Kidney glomerular epithelial cell (primary cell): ENCODE measurements around the gene PCBP1.
"Not testable (repeated sequence)": the region's sequence is repeated elsewhere in the genome, so short reads cannot be mapped to it uniquely, and the experiment has no call there.

ENCODE experiments used
- DNase-seq: peaks from one replicate; lab custom pipeline; 2025; lab: John Stamatoyannopoulos, UW

The PCBP1 gene

GRCh38 chr2:70124983-70125480, 37.8 kb downstream of the PCBP1 start:
- no peak for DNase-seq

GRCh38 chr2:70125498-70125898, 38.2 kb downstream of the PCBP1 start:
- no peak for DNase-seq

GRCh38 chr2:70126413-70126812, 39.1 kb downstream of the PCBP1 start:
- no peak for DNase-seq

GRCh38 chr2:70128005-70128404, 40.7 kb downstream of the PCBP1 start:
- DNase-seq, result no peak

- DNase-seq, result not testable (repeated sequence)
Measured at GRCh38 chr2:70131344-70132143, 44.3 kb downstream of the PCBP1 start.

GRCh38 chr2:70132244-70133126, 45.2 kb downstream of the PCBP1 start:
- peak; percentile 60 for DNase-seq

GRCh38 chr2:70133127-70133452, 45.8 kb downstream of the PCBP1 start:
- DNase-seq, result no peak

- no peak for DNase-seq
Measured at GRCh38 chr2:70133491-70134322, 46.4 kb downstream of the PCBP1 start.

- DNase-seq, result not testable (repeated sequence)
Measured at GRCh38 chr2:70134323-70134983, 47.2 kb downstream of the PCBP1 start.
